Activated B cell treated with CpG ODN at 0.5 μM for 24 hours (primary cell): ENCODE results near the gene PARP9. TPM values are rescaled to one million over a fixed set of nuclear protein-coding genes. Genes with fewer than 3 reads are reported as not detected.

Source experiments
- ATAC-seq: fragments of 200-7000 bp; cut with Tn5 transposase; one replicate; pipeline ENCODE4 v1.10.0; 2021; ENCODE audit warnings: low read depth, mild to moderate bottlenecking, moderate library complexity
- CTCF ChIA-PET: fragments of 350-600 bp; sonication (Branson Sonifier 250); formaldehyde crosslinking; loops from one replicate; lab custom pipeline; 2021; ENCODE audit warnings: antibody characterized with exemption; lab: Charles Lee
- POLR2A ChIA-PET: fragments of 350-600 bp; sonication (Branson Sonifier 250); formaldehyde crosslinking; loops from one replicate; lab custom pipeline; 2021; ENCODE audit warnings: antibody characterized with exemption; lab: Charles Lee
- DNase-seq: peaks from one replicate; pipeline ENCODE4 v3.0.0; 2022
- H3K27ac Mint-ChIP-seq: one replicate; pipeline ENCODE4 v1.8.0; 2020; ENCODE audit warnings: mixed read lengths
- H3K27me3 Mint-ChIP-seq: one replicate; pipeline ENCODE4 v1.8.0; 2021; ENCODE audit warnings: mixed read lengths
- H3K36me3 Mint-ChIP-seq: one replicate; pipeline ENCODE4 v1.8.0; 2021; ENCODE audit warnings: low read depth, mixed read lengths
- H3K4me1 Mint-ChIP-seq: one replicate; pipeline ENCODE4 v1.8.0; 2021; ENCODE audit warnings: mixed read lengths
- H3K4me3 Mint-ChIP-seq: one replicate; pipeline ENCODE4 v1.8.0; 2020; ENCODE audit warnings: mild to moderate bottlenecking, mixed read lengths
- H3K9me3 Mint-ChIP-seq: one replicate; pipeline ENCODE4 v1.8.0; 2020; ENCODE audit warnings: mixed read lengths
- intact Hi-C: fragments of 100-400 bp; cut with micrococcal nuclease; formaldehyde crosslinking; loops from one replicate; pipeline ENCODE4 v1.15.1; 2024
- total RNA-seq: library from RNA; stranded (reverse); gene quantifications from 2 replicates; pipeline ENCODE4 v1.2.3, GENCODE V29; 2022
- TF ChIP-seq, protein P1 (sequence below): fragments of 200-600 bp; IDR thresholded peaks from one replicate; pipeline ENCODE4 v1.8.0; 2022; ENCODE audit warnings: antibody characterized with exemption, mild to moderate bottlenecking

Gene PARP9
- 45.9 and 50.8 TPM in 2 replicates for total RNA-seq

DNA sequence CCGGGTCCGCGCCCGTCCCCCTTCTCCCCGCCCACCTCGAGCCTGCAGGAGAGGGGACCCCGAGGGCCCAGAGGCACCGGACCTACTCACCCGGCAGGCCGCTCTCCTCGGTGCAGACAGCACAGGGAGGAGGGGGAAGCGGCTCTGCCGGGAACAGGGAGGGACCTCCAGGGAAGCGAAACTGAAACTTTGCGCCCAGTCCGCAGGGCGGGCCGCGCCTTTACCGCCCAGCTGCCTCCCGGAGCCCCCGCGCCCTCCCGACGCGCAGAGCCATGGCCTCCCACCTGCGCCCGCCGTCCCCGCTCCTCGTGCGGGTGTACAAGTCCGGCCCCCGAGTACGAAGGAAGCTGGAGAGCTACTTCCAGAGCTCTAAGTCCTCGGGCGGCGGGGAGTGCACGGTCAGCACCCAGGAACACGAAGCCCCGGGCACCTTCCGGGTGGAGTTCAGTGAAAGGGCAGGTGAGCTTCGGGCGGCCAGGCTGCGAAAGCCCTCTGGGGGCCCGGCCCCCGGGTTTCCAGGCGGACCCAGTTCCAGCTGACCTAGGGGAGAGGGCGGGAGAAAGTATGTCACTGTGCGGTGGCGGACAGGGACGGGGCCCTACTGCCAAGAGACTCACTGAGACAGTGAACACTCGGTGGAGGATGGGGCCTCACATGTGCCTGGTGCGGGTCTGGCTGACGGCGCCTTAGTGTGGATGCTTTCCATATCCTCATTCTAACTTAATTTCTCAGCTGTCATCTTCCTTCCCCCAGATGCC lies at the start of gene PARP9, which contains the start of gene DTX3L:
Gene PARP9 (minus strand): TSS at position 146 of the 758 bp plus-strand sequence. CDS start 4,680 bp downstream, outside the sequence.
Gene DTX3L (plus strand): TSS at position 184 of the 758 bp plus-strand sequence. CDS start 89 bp downstream, at position 273.
- peaks cover 82% of the 10 kb centered on the region for H3K4me1 Mint-ChIP-seq
- intact Hi-C loops, result loop anchor here (1.0 to 10.0 kb wide), 10 partner anchors 12 to 1017 kb away; partner anchors contain the start of genes POLQ, SEC22A and SLC49A4
- TF ChIP-seq, protein P1, sequence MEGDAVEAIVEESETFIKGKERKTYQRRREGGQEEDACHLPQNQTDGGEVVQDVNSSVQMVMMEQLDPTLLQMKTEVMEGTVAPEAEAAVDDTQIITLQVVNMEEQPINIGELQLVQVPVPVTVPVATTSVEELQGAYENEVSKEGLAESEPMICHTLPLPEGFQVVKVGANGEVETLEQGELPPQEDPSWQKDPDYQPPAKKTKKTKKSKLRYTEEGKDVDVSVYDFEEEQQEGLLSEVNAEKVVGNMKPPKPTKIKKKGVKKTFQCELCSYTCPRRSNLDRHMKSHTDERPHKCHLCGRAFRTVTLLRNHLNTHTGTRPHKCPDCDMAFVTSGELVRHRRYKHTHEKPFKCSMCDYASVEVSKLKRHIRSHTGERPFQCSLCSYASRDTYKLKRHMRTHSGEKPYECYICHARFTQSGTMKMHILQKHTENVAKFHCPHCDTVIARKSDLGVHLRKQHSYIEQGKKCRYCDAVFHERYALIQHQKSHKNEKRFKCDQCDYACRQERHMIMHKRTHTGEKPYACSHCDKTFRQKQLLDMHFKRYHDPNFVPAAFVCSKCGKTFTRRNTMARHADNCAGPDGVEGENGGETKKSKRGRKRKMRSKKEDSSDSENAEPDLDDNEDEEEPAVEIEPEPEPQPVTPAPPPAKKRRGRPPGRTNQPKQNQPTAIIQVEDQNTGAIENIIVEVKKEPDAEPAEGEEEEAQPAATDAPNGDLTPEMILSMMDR, result no peak
- DNase-seq, result peak; percentile 67
- H3K27me3 Mint-ChIP-seq, result no peaks in the 10 kb centered on the region
- peak; percentile 83 for ATAC-seq
- peak within 1 kb of the TSS; percentile 96 for H3K27ac Mint-ChIP-seq
- POLR2A ChIA-PET, result interaction anchor here (0.6 to 10.2 kb wide), 17 partner anchors 13 to 1090 kb away, joined by 3 to 140 read pairs (median 5); partner anchors contain the start of genes KPNA1, PARP14, PARP15 and WDR5B
- H3K36me3 Mint-ChIP-seq, result peaks cover 59% of the 10 kb centered on the region
- H3K9me3 Mint-ChIP-seq, result no peaks in the 10 kb centered on the region
- peak within 1 kb of the TSS; percentile 93 for H3K4me3 Mint-ChIP-seq
- CTCF ChIA-PET, result interaction anchor here (0.7 to 6.8 kb wide), 4 partner anchors 13 to 134 kb away, joined by 3 to 46 read pairs (median 4); partner anchors contain the start of genes PARP14 and PARP15

- intact Hi-C loops, result no loop called here
- H3K27ac Mint-ChIP-seq, result peak overlapping the region; percentile 41
Observed at GRCh38 chr3:122612696-122613095, 48.6 kb upstream of the PARP9 start.

DNA sequence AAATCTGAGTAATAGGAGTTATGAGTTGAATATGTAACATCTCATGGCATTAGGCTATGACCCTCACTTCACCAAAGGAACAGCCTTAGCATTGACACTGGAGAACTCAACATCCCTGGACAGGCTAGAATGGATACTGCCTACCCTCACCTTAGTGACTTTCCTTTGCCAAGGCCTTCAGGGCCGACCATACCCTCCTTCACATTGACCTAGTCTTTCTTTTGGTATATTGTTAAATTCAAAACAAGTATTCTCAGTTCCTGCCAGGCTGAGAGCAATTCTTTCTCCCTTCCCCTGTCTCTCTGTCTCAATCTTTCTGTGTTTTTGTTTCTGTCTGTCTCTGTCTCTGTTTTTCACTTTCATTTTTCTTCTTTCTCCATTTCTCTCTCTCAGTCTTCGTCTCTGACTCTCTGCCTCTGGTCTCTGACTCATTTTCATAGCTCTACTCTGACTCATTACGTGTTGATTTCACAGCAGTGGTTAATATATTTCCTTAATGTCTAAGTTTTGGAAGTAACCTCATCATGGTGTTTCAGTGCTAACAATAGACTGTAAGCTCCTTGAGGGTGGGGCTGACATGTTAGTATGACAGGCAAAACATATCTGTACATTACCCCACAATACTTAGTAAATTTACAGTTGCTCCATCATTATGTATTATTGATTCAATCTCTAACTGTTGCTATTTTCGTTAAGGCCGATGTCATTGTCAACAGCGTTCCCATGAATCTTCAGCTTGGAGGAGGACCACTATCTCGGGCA lies 45.9 kb upstream of the PARP9 start:
- H3K9me3 Mint-ChIP-seq, result no peaks in the 10 kb centered on the region
- POLR2A ChIA-PET, result interaction anchor here (0.6 to 2.2 kb wide), 14 partner anchors 9 to 822 kb away, joined by 3 to 27 read pairs (median 5); partner anchors contain the start of genes DTX3L, PARP15 and PARP9
- H3K4me3 Mint-ChIP-seq, result peak overlapping the region; percentile 37
- ATAC-seq, result peak; percentile 88
- TF ChIP-seq, protein P1, result no peak
- H3K27ac Mint-ChIP-seq, result peak overlapping the region; percentile 80
- intact Hi-C loops, result loop anchor here (1.0 kb wide), 6 partner anchors 9 to 69 kb away; partner anchors contain the start of genes DTX3L and PARP9
- DNase-seq, result no peak
- no peaks in the 10 kb centered on the region for H3K27me3 Mint-ChIP-seq
- H3K4me1 Mint-ChIP-seq, result peaks cover 41% of the 10 kb centered on the region
- peaks cover 79% of the 10 kb centered on the region for H3K36me3 Mint-ChIP-seq
- CTCF ChIA-PET, result interaction anchor here (0.9 to 1.3 kb wide), 2 partner anchors 31 to 70 kb away, joined by 3 read pairs; no protein-coding TSS in a partner anchor

More at GRCh38 chr3:122612696-122613095, 48.6 kb upstream of the PARP9 start:
- ATAC-seq (no peak), DNase-seq (no peak)
- POLR2A ChIA-PET, result interaction anchor here (0.6 to 2.1 kb wide), 2 partner anchors 36 to 47 kb away, joined by 3 to 8 read pairs; no protein-coding TSS in a partner anchor
- TF ChIP-seq, protein P1, result no peak
- Mint-ChIP-seq H3K9me3 (no peaks in the 10 kb centered on the region), H3K4me1 (peaks cover 58% of the 10 kb centered on the region), H3K36me3 (peaks cover 84% of the 10 kb centered on the region), H3K4me3 (no peak overlapping the region), H3K27me3 (no peaks in the 10 kb centered on the region)
- CTCF ChIA-PET, result no interaction called here

- H3K4me1 Mint-ChIP-seq, result peaks cover 46% of the 10 kb centered on the region
- ChIA-PET POLR2A (interaction anchor here (0.7 kb wide), 4 partner anchors 26 to 62 kb away, joined by 3 to 7 read pairs (median 6); no protein-coding TSS in a partner anchor), CTCF (no interaction called here)
- no peak overlapping the region for H3K4me3 Mint-ChIP-seq
- no peaks in the 10 kb centered on the region for H3K27me3 Mint-ChIP-seq
- TF ChIP-seq, protein P1, result no peak
- H3K27ac Mint-ChIP-seq, result peak overlapping the region; percentile 75
- no peaks in the 10 kb centered on the region for H3K9me3 Mint-ChIP-seq
- DNase-seq (no peak), ATAC-seq (no peak)
- intact Hi-C loops, result no loop called here
- H3K36me3 Mint-ChIP-seq, result peaks cover 73% of the 10 kb centered on the region
Observed at GRCh38 chr3:122608916-122609315, 44.8 kb upstream of the PARP9 start.
